Endothelial cell of umbilical vein (primary cell): ENCODE data around the gene SARS1. TPM values are rescaled to one million over a fixed set of nuclear protein-coding genes. Genes with fewer than 3 reads are reported as not detected.

Source experiments
- BruUV-seq: library from RNA; stranded (reverse); fragments of 400-500 nt; replicated peaks from 2 replicates; lab custom pipeline; 2021; lab: Mats Ljungman, UMichigan
- CTCF ChIA-PET: fragments of 300-600, 350-600 bp; sonication (Branson Sonifier 250); formaldehyde crosslinking; loops from one replicate; lab custom pipeline; 2021; ENCODE audit warnings: antibody characterized with exemption, inconsistent platforms; lab: Charles Lee
- POLR2A ChIA-PET: fragments of 300-600, 350-600 bp; sonication (Branson Sonifier 250); formaldehyde crosslinking; loops from one replicate; lab custom pipeline; 2021; ENCODE audit warnings: antibody characterized with exemption, inconsistent platforms; lab: Charles Lee
- DNase-seq: peaks from one replicate; pipeline ENCODE4 v3.0.0-alpha.2; 2011; ENCODE audit warnings: low read depth, low spot score
- FAIRE-seq: peaks from 2 replicates; lab custom pipeline; 2011; peaks lifted over from hg19 to GRCh38; lab: Jason Lieb, UNC
- H2AFZ ChIP-seq: 2 replicates; pipeline ENCODE4 v1.6.0; 2012; ENCODE audit warnings: low read depth, low read length, control low read depth, inconsistent platforms
- H3K27ac ChIP-seq: 2 replicates; pipeline ENCODE4 v1.5.1; 2011; ENCODE audit warnings: low read depth, mild to moderate bottlenecking, control low read depth, low read length, moderate library complexity; ENCODE audit not compliant: insufficient read depth
- H3K27me3 ChIP-seq, 2 experiments: 2 replicates each; pipeline versions ENCODE4 v1.6.0 to v1.6.1; 2011; ENCODE audit warnings: low read length in 2 of 2, mixed read lengths in 1 of 2; ENCODE audit not compliant: control insufficient read depth in 2 of 2, insufficient read depth in 2 of 2
- H3K36me3 ChIP-seq, 2 experiments: 2 replicates in 1 of 2; 3 replicates in 1 of 2; pipeline ENCODE4 v1.5.1; 2011; ENCODE audit warnings: low read length in 2 of 2, mild to moderate bottlenecking in 1 of 2, moderate library complexity in 1 of 2; ENCODE audit not compliant: control insufficient read depth in 2 of 2, insufficient read depth in 2 of 2; ENCODE audit errors: extremely low read depth in 1 of 2
- H3K4me1 ChIP-seq: 3 replicates; pipeline ENCODE4 v1.5.1; 2011; ENCODE audit warnings: mild to moderate bottlenecking, low read length; ENCODE audit not compliant: control insufficient read depth, insufficient read depth; ENCODE audit errors: extremely low read depth
- H3K4me2 ChIP-seq: 2 replicates; pipeline ENCODE4 v1.6.1; 2011; ENCODE audit warnings: low read length, control low read depth, mixed read lengths; ENCODE audit not compliant: insufficient read depth
- H3K4me3 ChIP-seq, 3 experiments: fragments of 200-600 bp in 1 of 3; sonication (generic), shearing (Covaris generic) in 1 of 3; replicated peaks in 1 of 3; 2 replicates each; pipeline ENCODE4 v1.5.1; 2011 to 2016; ENCODE audit warnings: control low read depth in 3 of 3, low read length in 3 of 3, mild to moderate bottlenecking in 2 of 3, inconsistent platforms in 1 of 3, low read depth in 1 of 3, moderate library complexity in 1 of 3; ENCODE audit not compliant: insufficient read depth in 1 of 3
- H3K79me2 ChIP-seq: 2 replicates; pipeline ENCODE4 v1.6.0; 2012; ENCODE audit warnings: low read length, inconsistent platforms; ENCODE audit not compliant: control insufficient read depth, insufficient read depth
- H3K9ac ChIP-seq: replicated peaks from 2 replicates; pipeline ENCODE3; 2011; ENCODE audit warnings: low read length, control low read depth; ENCODE audit not compliant: insufficient read depth; ENCODE audit errors: extremely low read depth
- H3K9me1 ChIP-seq: replicated peaks from 3 replicates; pipeline ENCODE4 v1.6.0; 2011; ENCODE audit warnings: mild to moderate bottlenecking, low read length; ENCODE audit not compliant: control insufficient read depth, insufficient read depth; ENCODE audit errors: extremely low read depth
- H3K9me3 ChIP-seq: replicated peaks from 2 replicates; pipeline ENCODE4 v1.5.1; 2012; ENCODE audit warnings: low read length, inconsistent platforms; ENCODE audit not compliant: control insufficient read depth, insufficient read depth
- H4K20me1 ChIP-seq: replicated peaks from 2 replicates; pipeline ENCODE3; 2011; ENCODE audit warnings: mild to moderate bottlenecking, low read length; ENCODE audit not compliant: control insufficient read depth, insufficient read depth; ENCODE audit errors: extremely low read depth
- EZH2 ChIP-seq: IDR thresholded peaks from 2 replicates; pipeline ENCODE4 v1.6.1; 2012; ENCODE audit warnings: borderline replicate concordance, low read depth, mild to moderate bottlenecking, moderate library complexity, low read length, inconsistent platforms; ENCODE audit not compliant: severe bottlenecking
- FOS ChIP-seq: IDR thresholded peaks from 2 replicates; pipeline ENCODE4 v1.6.1; 2011; ENCODE audit warnings: mild to moderate bottlenecking, low read length, moderate library complexity, borderline replicate concordance; ENCODE audit not compliant: insufficient read depth
- GATA2 ChIP-seq: IDR thresholded peaks from 2 replicates; pipeline ENCODE4 v1.7.0; 2011; ENCODE audit warnings: low read depth, mild to moderate bottlenecking, moderate library complexity, mixed read lengths, low read length; ENCODE audit not compliant: insufficient read length, insufficient read depth
- JUN ChIP-seq: IDR thresholded peaks from 2 replicates; pipeline ENCODE4 v1.6.1; 2011; ENCODE audit warnings: borderline replicate concordance, low read depth; ENCODE audit not compliant: insufficient read length, insufficient read depth
- MAX ChIP-seq: IDR thresholded peaks from 2 replicates; pipeline ENCODE4 v1.6.1; 2011; ENCODE audit not compliant: insufficient read depth, insufficient read length
- MYC ChIP-seq: IDR thresholded peaks from one replicate; pipeline ENCODE4 v1.6.1; 2011; ENCODE audit warnings: mild to moderate bottlenecking, low read depth, low read length
- POLR2A ChIP-seq: IDR thresholded peaks from 2 replicates; pipeline ENCODE4 v1.6.1; 2012; ENCODE audit warnings: low read depth, mild to moderate bottlenecking, control low read depth, low read length
- POLR2AphosphoS5 ChIP-seq: IDR thresholded peaks from 2 replicates; pipeline ENCODE4 v1.6.1; 2012; ENCODE audit warnings: low read depth, mild to moderate bottlenecking, control low read depth, low read length, moderate library complexity; ENCODE audit not compliant: insufficient read depth
- dilution Hi-C: fragments of 300-500 bp; cut with MboI; formaldehyde crosslinking; loops from one replicate; pipeline ENCODE4 v1.15.0; 2019; ENCODE audit warnings: low sequenced_read_pairs; ENCODE audit not compliant: extremely low pct_ligation_motif_present
- intact Hi-C: fragments of 100-400 bp; cut with micrococcal nuclease; formaldehyde crosslinking; loops from one replicate; pipeline ENCODE4 v1.10.0; 2022
- polyA plus RNA-seq, 4 experiments: library from polyadenylated mRNA; depleted of rRNA in 3 of 4; stranded (reverse) in 3 of 4; unstranded in 1 of 4; fragments of >200 nt; gene quantifications; 2 replicates each; pipeline versions ENCODE4 v1.2.1 to v1.2.3, GENCODE V29; 2011 to 2012; ENCODE audit warnings: missing spikeins in 1 of 4
- total RNA-seq: library from RNA; stranded (reverse); gene quantifications from 2 replicates; pipeline ENCODE4 v1.2.3, GENCODE V29; 2021
- TF ChIP-seq, protein P1 (sequence below), 2 donors: IDR thresholded peaks; 1 replicate in 1 of 2; 2 replicates in 1 of 2; pipeline ENCODE4 v1.5.1; 2011; ENCODE audit warnings: low read length in 2 of 2, mild to moderate bottlenecking in 2 of 2, moderate library complexity in 2 of 2, control low read depth in 1 of 2, inconsistent platforms in 1 of 2, low read depth in 1 of 2; ENCODE audit not compliant: insufficient read depth in 1 of 2; ENCODE audit errors: extremely low read depth in 1 of 2

SARS1 gene
- total and polyA plus RNA-seq, 2 donors (not counting 3 experiments of a cell fraction or from before 2014, with no cell fraction given), result 110 to 178 TPM

- DNase-seq, result no peak
- POLR2A ChIA-PET, result no interaction called here
These were observed 15.9 kb downstream of the SARS1 start for GRCh38 chr1:109229531-109230127.

More at GRCh38 chr1:109229531-109230127, 15.9 kb downstream of the SARS1 start:
- Histone ChIP-seq H3K27ac (no peak overlapping the region), H3K9me3 (no peaks in the 10 kb centered on the region), H3K4me3 (no peak overlapping the region), H3K27me3 (no peaks in the 10 kb centered on the region), H3K4me2 (no peak overlapping the region), H3K4me1 (no peaks in the 10 kb centered on the region), H2AFZ (no peak overlapping the region), H3K36me3 (peaks cover 27 to 29% of the 10 kb centered on the region in 2 experiments), H3K9ac (no peak overlapping the region), H3K79me2 (peaks cover 20% of the 10 kb centered on the region), H3K9me1 (no peaks in the 10 kb centered on the region), H4K20me1 (peaks cover 3% of the 10 kb centered on the region)
- intact Hi-C loops, result no loop called here
- dilution Hi-C loops, result no loop called here
- FAIRE-seq, result no peak
- CTCF ChIA-PET, result no interaction called here
- no TSS peak for BruUV-seq
- no peak for TF ChIP-seq JUN
- no peak for TF ChIP-seq FOS
- TF ChIP-seq POLR2A, result no peak
- TF ChIP-seq MAX, result no peak
- TF ChIP-seq GATA2, result no peak
- no peak for TF ChIP-seq EZH2
- no peak for TF ChIP-seq POLR2AphosphoS5
- TF ChIP-seq, protein P1, sequence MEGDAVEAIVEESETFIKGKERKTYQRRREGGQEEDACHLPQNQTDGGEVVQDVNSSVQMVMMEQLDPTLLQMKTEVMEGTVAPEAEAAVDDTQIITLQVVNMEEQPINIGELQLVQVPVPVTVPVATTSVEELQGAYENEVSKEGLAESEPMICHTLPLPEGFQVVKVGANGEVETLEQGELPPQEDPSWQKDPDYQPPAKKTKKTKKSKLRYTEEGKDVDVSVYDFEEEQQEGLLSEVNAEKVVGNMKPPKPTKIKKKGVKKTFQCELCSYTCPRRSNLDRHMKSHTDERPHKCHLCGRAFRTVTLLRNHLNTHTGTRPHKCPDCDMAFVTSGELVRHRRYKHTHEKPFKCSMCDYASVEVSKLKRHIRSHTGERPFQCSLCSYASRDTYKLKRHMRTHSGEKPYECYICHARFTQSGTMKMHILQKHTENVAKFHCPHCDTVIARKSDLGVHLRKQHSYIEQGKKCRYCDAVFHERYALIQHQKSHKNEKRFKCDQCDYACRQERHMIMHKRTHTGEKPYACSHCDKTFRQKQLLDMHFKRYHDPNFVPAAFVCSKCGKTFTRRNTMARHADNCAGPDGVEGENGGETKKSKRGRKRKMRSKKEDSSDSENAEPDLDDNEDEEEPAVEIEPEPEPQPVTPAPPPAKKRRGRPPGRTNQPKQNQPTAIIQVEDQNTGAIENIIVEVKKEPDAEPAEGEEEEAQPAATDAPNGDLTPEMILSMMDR (IDR thresholded peaks at IDR 0.05; ENCODE audit: extremely low read depth in 1 of 2, insufficient read depth in 1 of 2, low read depth in 1 of 2, low read length in 2 of 2), result no peak
- no peak for TF ChIP-seq MYC
